HCT116 (cell line): ENCODE results near the gene AUP1. TPM values are rescaled to one million over a fixed set of nuclear protein-coding genes. Genes with fewer than 3 reads are reported as not detected.

Source experiments
- ATAC-seq: fragments of 200-7000 bp; cut with Tn5 transposase; 2 replicates; pipeline ENCODE4 v1.9.1; 2020; ENCODE audit warnings: mild to moderate bottlenecking, moderate library complexity
- BruUV-seq: library from RNA; stranded (reverse); fragments of 400-500 nt; replicated peaks from 2 replicates; lab custom pipeline; 2021; lab: Mats Ljungman, UMichigan
- CTCF ChIA-PET: fragments of 300-600 bp; sonication (Branson Sonifier 250); formaldehyde crosslinking; loops from one replicate; lab custom pipeline; 2021; ENCODE audit warnings: antibody characterized with exemption; lab: Charles Lee
- POLR2A ChIA-PET: fragments of 300-600, 350-600 bp; sonication (Branson Sonifier 250); formaldehyde crosslinking; loops from one replicate; lab custom pipeline; 2021; ENCODE audit warnings: antibody characterized with exemption; lab: Charles Lee
- RAD21 ChIA-PET, 2 experiments: fragments of 300-600 bp; sonication (Branson Sonifier 250); formaldehyde crosslinking; loops; one replicate each; lab custom pipeline; 2023; ENCODE audit warnings: low total read pairs in 2 of 2; ENCODE audit not compliant: uncharacterized antibody in 2 of 2, unreplicated experiment in 2 of 2, low non-redundant PET in 1 of 2; lab: Charles Lee
- DNase-seq: peaks from one replicate; pipeline ENCODE4 v3.0.0-alpha.2; 2010; ENCODE audit warnings: low read depth, low spot score
- H2AFZ ChIP-seq: fragments of 200-600 bp; shearing (Covaris generic), sonication (generic); 2 replicates; pipeline ENCODE4 v1.6.1; 2017; ENCODE audit warnings: low read depth, mixed run types, mixed read lengths, antibody characterized with exemption, low read length; ENCODE audit not compliant: poor library complexity, severe bottlenecking
- H3K27ac ChIP-seq: 2 replicates; pipeline ENCODE4 v1.5.1; 2012; ENCODE audit warnings: low read depth, low read length
- H3K27me3 ChIP-seq: fragments of 200-600 bp; sonication (generic); 2 replicates; pipeline ENCODE4 v1.6.1; 2016; ENCODE audit warnings: mixed run types, low read length, mixed read lengths; ENCODE audit not compliant: insufficient read depth
- H3K36me3 ChIP-seq, 2 experiments: fragments of 200-500 bp in 1 of 2; fragments of 200-600 bp in 1 of 2; sonication (Bioruptor generic) in 1 of 2; sonication (generic) in 1 of 2; 2 replicates each; pipeline versions ENCODE4 v1.5.1 to v1.6.1; 2014 to 2016; ENCODE audit warnings: low read length in 2 of 2, inconsistent platforms in 1 of 2, mixed read lengths in 1 of 2, mixed run types in 1 of 2; ENCODE audit not compliant: insufficient read depth in 2 of 2, control insufficient read depth in 1 of 2
- H3K4me1 ChIP-seq, 2 experiments: fragments of 200-600 bp in 1 of 2; sonication (generic) in 1 of 2; 2 replicates each; pipeline versions ENCODE4 v1.5.1 to v1.6.1; 2012 to 2017; ENCODE audit warnings: low read length in 2 of 2, inconsistent platforms in 1 of 2, mild to moderate bottlenecking in 1 of 2, mixed read lengths in 1 of 2, mixed run types in 1 of 2, moderate library complexity in 1 of 2; ENCODE audit not compliant: insufficient read depth in 2 of 2, control insufficient read depth in 1 of 2
- H3K4me2 ChIP-seq: fragments of 200-600 bp; sonication (generic); 2 replicates; pipeline ENCODE4 v1.6.1; 2017; ENCODE audit warnings: mixed run types, low read length, mixed read lengths
- H3K4me3 ChIP-seq, 2 experiments: fragments of 200-600 bp in 1 of 2; sonication (generic) in 1 of 2; replicated peaks in 1 of 2; 2 replicates each; pipeline ENCODE4 v1.5.1; 2011 to 2016; ENCODE audit warnings: low read length in 2 of 2, control low read depth in 1 of 2, low read depth in 1 of 2, mild to moderate bottlenecking in 1 of 2, mixed read lengths in 1 of 2, mixed run types in 1 of 2
- H3K79me2 ChIP-seq: fragments of 200-600 bp; sonication (generic); 2 replicates; pipeline ENCODE4 v1.6.1; 2017; ENCODE audit warnings: mild to moderate bottlenecking, mixed run types, low read length, moderate library complexity, mixed read lengths; ENCODE audit not compliant: insufficient read depth
- H3K9ac ChIP-seq: fragments of 200-600 bp; sonication (generic); 2 replicates; pipeline ENCODE4 v1.6.1; 2016; ENCODE audit warnings: low read length, mixed read lengths
- H3K9me2 ChIP-seq: fragments of 200-600 bp; sonication (generic), shearing (Covaris generic); 2 replicates; pipeline ENCODE4 v1.6.1; 2017; ENCODE audit warnings: mixed run types, mild to moderate bottlenecking, moderate library complexity; ENCODE audit not compliant: insufficient read depth
- H3K9me3 ChIP-seq, 2 experiments: fragments of 200-500 bp in 1 of 2; fragments of 200-600 bp in 1 of 2; sonication (Bioruptor generic) in 1 of 2; sonication (generic) in 1 of 2; 2 replicates each; pipeline ENCODE4 v1.6.1; 2014 to 2017; ENCODE audit warnings: low read length in 2 of 2, mixed read lengths in 2 of 2, inconsistent platforms in 1 of 2, low read depth in 1 of 2, mild to moderate bottlenecking in 1 of 2, mixed run types in 1 of 2, moderate library complexity in 1 of 2; ENCODE audit not compliant: control insufficient read depth in 1 of 2, insufficient read depth in 1 of 2
- H4K20me1 ChIP-seq: fragments of 200-600 bp; sonication (generic), shearing (Covaris generic); 2 replicates; pipeline ENCODE4 v1.6.1; 2017; ENCODE audit warnings: mixed run types, mild to moderate bottlenecking, moderate library complexity; ENCODE audit not compliant: insufficient read depth
- ATF3 ChIP-seq: IDR thresholded peaks from 2 replicates; pipeline ENCODE4 v1.6.1; 2012
- EGR1 ChIP-seq: IDR thresholded peaks from 2 replicates; pipeline ENCODE4 v1.6.1; 2012; ENCODE audit warnings: low read depth
- ELF1 ChIP-seq: IDR thresholded peaks from 2 replicates; pipeline ENCODE4 v1.6.1; 2012; ENCODE audit warnings: low read depth, borderline replicate concordance
- EZH2 ChIP-seq: fragments of 200-600 bp; sonication (generic); IDR thresholded peaks from 2 replicates; pipeline ENCODE4 v1.6.1; 2017; ENCODE audit warnings: antibody characterized with exemption, mixed run types
- EZH2phosphoT487 ChIP-seq: fragments of 200-600 bp; IDR thresholded peaks from 2 replicates; pipeline ENCODE4 v1.6.1; 2018; ENCODE audit warnings: antibody characterized with exemption, borderline replicate concordance
- JUND ChIP-seq: IDR thresholded peaks from 2 replicates; pipeline ENCODE4 v1.6.1; 2012
- MAX ChIP-seq: IDR thresholded peaks from 2 replicates; pipeline ENCODE4 v1.6.1; 2012
- POLR2AphosphoS5 ChIP-seq: IDR thresholded peaks from 2 replicates; pipeline ENCODE4 v1.6.1; 2011; ENCODE audit warnings: mild to moderate bottlenecking, low read depth, low read length, moderate library complexity
- RAD21 ChIP-seq: IDR thresholded peaks from 2 replicates; pipeline ENCODE4 v1.6.1; 2012; ENCODE audit warnings: low read depth, mild to moderate bottlenecking
- SP1 ChIP-seq: IDR thresholded peaks from 2 replicates; pipeline ENCODE4 v1.6.1; 2012; ENCODE audit warnings: low read depth
- SRF ChIP-seq: IDR thresholded peaks from 2 replicates; pipeline ENCODE4 v1.6.1; 2012; ENCODE audit warnings: low read depth
- ZNF274 ChIP-seq: fragments of 200-500 bp; sonication (Bioruptor generic); IDR thresholded peaks from 2 replicates; pipeline ENCODE4 v1.6.1; 2014; ENCODE audit warnings: mild to moderate bottlenecking, low read depth, low read length, inconsistent platforms
- intact Hi-C: fragments of 100-400 bp; cut with micrococcal nuclease; formaldehyde crosslinking; loops from 2 replicates; pipeline ENCODE4 v1.10.0; 2022
- total RNA-seq: library from RNA; stranded (reverse); gene quantifications from one replicate; pipeline ENCODE4 v1.2.1, GENCODE V29; 2021; ENCODE audit not compliant: unreplicated experiment
- TF ChIP-seq, protein P1 (sequence below), 3 experiments: fragments of 200-600 bp in 1 of 3; sonication (generic) in 1 of 3; IDR thresholded peaks in 2 of 3; conservative IDR thresholded peaks in 1 of 3; 2 replicates each; pipeline ENCODE4 v1.5.1; 2012 to 2017; ENCODE audit warnings: low read depth in 2 of 3, low read length in 2 of 3, antibody characterized with exemption in 1 of 3, borderline replicate concordance in 1 of 3, control low read depth in 1 of 3, mild to moderate bottlenecking in 1 of 3, mixed read lengths in 1 of 3, mixed run types in 1 of 3, moderate library complexity in 1 of 3; ENCODE audit not compliant: insufficient read depth in 1 of 3
- TF ChIP-seq, protein P2 (sequence below): IDR thresholded peaks from 2 replicates; pipeline ENCODE4 v1.6.1; 2011; ENCODE audit warnings: mild to moderate bottlenecking, low read length, moderate library complexity; ENCODE audit not compliant: insufficient replicate concordance; ENCODE audit errors: extremely low read depth

AUP1 gene
- total RNA-seq, 1 experiment from 2014 or later: 116 TPM

- no TSS peak for BruUV-seq
- ChIA-PET POLR2A (no interaction called here), RAD21 (no interaction called here), CTCF (no interaction called here)
- ATAC-seq (no peak), DNase-seq (no peak)
- Histone ChIP-seq H3K4me2 (no peak overlapping the region), H3K9me3 (no peaks in the 10 kb centered on the region), H3K79me2 (no peaks in the 10 kb centered on the region), H3K27me3 (no peaks in the 10 kb centered on the region), H4K20me1 (no peaks in the 10 kb centered on the region), H2AFZ (no peak overlapping the region), H3K27ac (no peak overlapping the region), H3K4me3 (no peak overlapping the region), H3K9me2 (no peaks in the 10 kb centered on the region), H3K9ac (no peak overlapping the region), H3K4me1 (peaks cover 8 to 16% of the 10 kb centered on the region in 2 experiments; a peak in 3 of 4 replicates), H3K36me3 (peaks cover 2% of the 10 kb centered on the region in 2 experiments; a peak in 1 of 4 replicates)
- TF ChIP-seq EZH2phosphoT487: no peak
- TF ChIP-seq JUND: no peak
- TF ChIP-seq, protein P1, sequence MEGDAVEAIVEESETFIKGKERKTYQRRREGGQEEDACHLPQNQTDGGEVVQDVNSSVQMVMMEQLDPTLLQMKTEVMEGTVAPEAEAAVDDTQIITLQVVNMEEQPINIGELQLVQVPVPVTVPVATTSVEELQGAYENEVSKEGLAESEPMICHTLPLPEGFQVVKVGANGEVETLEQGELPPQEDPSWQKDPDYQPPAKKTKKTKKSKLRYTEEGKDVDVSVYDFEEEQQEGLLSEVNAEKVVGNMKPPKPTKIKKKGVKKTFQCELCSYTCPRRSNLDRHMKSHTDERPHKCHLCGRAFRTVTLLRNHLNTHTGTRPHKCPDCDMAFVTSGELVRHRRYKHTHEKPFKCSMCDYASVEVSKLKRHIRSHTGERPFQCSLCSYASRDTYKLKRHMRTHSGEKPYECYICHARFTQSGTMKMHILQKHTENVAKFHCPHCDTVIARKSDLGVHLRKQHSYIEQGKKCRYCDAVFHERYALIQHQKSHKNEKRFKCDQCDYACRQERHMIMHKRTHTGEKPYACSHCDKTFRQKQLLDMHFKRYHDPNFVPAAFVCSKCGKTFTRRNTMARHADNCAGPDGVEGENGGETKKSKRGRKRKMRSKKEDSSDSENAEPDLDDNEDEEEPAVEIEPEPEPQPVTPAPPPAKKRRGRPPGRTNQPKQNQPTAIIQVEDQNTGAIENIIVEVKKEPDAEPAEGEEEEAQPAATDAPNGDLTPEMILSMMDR (IDR thresholded peaks at IDR 0.05 in 2 of 3, conservative IDR thresholded peaks at IDR 0.05 in 1 of 3; ENCODE audit: borderline replicate concordance in 1 of 3, insufficient read depth in 1 of 3, low read depth in 2 of 3, low read length in 2 of 3): no peak
- no peak for TF ChIP-seq SP1
- TF ChIP-seq EZH2: no peak
- no peak for TF ChIP-seq ELF1
- no peak for TF ChIP-seq EGR1
- TF ChIP-seq, protein P2, sequence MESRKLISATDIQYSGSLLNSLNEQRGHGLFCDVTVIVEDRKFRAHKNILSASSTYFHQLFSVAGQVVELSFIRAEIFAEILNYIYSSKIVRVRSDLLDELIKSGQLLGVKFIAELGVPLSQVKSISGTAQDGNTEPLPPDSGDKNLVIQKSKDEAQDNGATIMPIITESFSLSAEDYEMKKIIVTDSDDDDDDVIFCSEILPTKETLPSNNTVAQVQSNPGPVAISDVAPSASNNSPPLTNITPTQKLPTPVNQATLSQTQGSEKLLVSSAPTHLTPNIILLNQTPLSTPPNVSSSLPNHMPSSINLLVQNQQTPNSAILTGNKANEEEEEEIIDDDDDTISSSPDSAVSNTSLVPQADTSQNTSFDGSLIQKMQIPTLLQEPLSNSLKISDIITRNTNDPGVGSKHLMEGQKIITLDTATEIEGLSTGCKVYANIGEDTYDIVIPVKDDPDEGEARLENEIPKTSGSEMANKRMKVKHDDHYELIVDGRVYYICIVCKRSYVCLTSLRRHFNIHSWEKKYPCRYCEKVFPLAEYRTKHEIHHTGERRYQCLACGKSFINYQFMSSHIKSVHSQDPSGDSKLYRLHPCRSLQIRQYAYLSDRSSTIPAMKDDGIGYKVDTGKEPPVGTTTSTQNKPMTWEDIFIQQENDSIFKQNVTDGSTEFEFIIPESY: no peak
- no peak; the same call in 1 of the 2 replicates for TF ChIP-seq POLR2AphosphoS5
- TF ChIP-seq SRF: no peak
- TF ChIP-seq ZNF274: no peak
- no peak for TF ChIP-seq ATF3
- no peak for TF ChIP-seq RAD21
- TF ChIP-seq MAX: no peak
- intact Hi-C loops: no loop called here
Observed at GRCh38 chr2:74496997-74497776, 32.3 kb downstream of the AUP1 start.
